SJCRH30 (cell line): ENCODE data around the gene ILRUN. TPM values are rescaled to one million over a fixed set of nuclear protein-coding genes. Genes with fewer than 3 reads are reported as not detected.
"Not testable (repeated sequence)": the region's sequence is repeated elsewhere in the genome, so short reads cannot be mapped to it uniquely, and the experiment has no call there.

Source experiments
- DNase-seq, 2 experiments: peaks; one replicate each; pipeline ENCODE4 v3.0.0-alpha.2; 2015 to 2020
- H3K27ac ChIP-seq: fragments of 250-450 bp; sonication (Bioruptor Pico); 2 replicates; pipeline ENCODE4 v1.5.1; 2020; ENCODE audit warnings: mild to moderate bottlenecking, moderate library complexity
- H3K27me3 ChIP-seq: fragments of 250-450 bp; sonication (Bioruptor Pico); 2 replicates; pipeline ENCODE4 v1.5.1; 2020; ENCODE audit warnings: mild to moderate bottlenecking, moderate library complexity
- H3K36me3 ChIP-seq: fragments of 250-450 bp; sonication (Bioruptor Pico); 2 replicates; pipeline ENCODE4 v1.5.1; 2020; ENCODE audit warnings: mild to moderate bottlenecking, moderate library complexity
- H3K4me1 ChIP-seq: fragments of 250-450 bp; sonication (Bioruptor Pico); 2 replicates; pipeline ENCODE4 v1.5.1; 2020; ENCODE audit warnings: mild to moderate bottlenecking, moderate library complexity
- H3K4me3 ChIP-seq: fragments of 250-450 bp; sonication (Bioruptor Pico); 2 replicates; pipeline ENCODE4 v1.5.1; 2020; ENCODE audit warnings: mild to moderate bottlenecking, moderate library complexity
- H3K9me3 ChIP-seq: fragments of 250-450 bp; sonication (Bioruptor Pico); replicated peaks from 2 replicates; pipeline ENCODE4 v1.5.1; 2020; ENCODE audit warnings: mild to moderate bottlenecking, moderate library complexity
- total RNA-seq: library from RNA; depleted of rRNA; stranded (reverse); fragments of >200 nt; shearing (Covaris generic); gene quantifications from 2 replicates; pipeline ENCODE4 v1.2.3, GENCODE V29; 2014; rRNA removed

Gene ILRUN
- 41.4 and 43.3 TPM in 2 replicates for total RNA-seq

- Histone ChIP-seq H3K27me3 (no peaks in the 10 kb centered on the region; the same call in 1 of the 2 replicates), H3K36me3 (no peaks in the 10 kb centered on the region), H3K27ac (peak within 1 kb of the TSS; percentile 55), H3K4me1 (peaks cover 5% of the 10 kb centered on the region; the same call in 1 of the 2 replicates), H3K4me3 (peak within 1 kb of the TSS; percentile 97), H3K9me3 (no peaks in the 10 kb centered on the region)
- peak; percentile 95 for DNase-seq
Observed at GRCh38 chr6:34696739-34697543, at the start of gene ILRUN. ILRUN (minus strand) TSS chr6:34696767; CDS start chr6:34696603, 164 bp downstream.

DNA sequence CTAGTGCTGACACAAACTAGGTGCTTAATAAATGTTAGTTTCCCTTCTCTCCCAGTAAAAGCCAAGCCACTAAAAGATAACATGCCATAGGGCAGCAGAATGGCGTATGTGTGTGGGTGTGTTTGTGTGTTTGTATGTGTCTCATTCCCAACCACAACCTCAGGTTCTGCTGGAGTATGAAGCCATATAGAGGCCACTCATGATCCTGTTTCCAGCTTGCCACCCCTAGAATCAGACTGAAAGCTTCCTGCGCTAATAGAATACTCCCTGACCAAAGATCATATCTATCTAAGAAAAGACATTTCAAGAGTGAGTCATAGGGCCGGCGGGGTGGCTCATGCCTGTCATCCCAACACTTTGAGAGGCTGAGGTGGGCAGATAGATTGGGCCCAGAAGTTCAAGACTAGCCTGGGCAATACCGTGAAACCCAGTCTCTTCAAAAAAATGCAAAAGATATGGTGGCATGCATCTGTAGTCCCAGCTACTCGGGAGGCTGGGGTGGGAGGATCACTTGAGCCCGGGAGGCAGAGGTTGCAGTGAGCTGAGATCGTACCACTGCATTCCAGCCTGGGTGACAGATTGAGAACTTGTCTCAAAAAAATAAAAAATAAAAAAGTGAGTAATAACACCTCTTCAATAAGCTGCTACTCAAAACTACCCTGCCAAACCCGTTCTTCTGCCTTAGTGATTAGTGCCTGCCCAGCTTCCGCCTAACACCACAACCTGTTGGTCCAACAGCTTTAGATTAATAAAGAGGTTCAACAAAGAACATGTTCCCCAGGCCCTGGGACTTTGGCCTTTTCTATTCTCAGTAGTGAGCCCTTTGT, 48.9 kb upstream of the ILRUN start:
- Histone ChIP-seq H3K36me3 (no peaks in the 10 kb centered on the region), H3K9me3 (no peaks in the 10 kb centered on the region), H3K4me1 (no peaks in the 10 kb centered on the region), H3K27ac (no peak overlapping the region), H3K27me3 (no peaks in the 10 kb centered on the region), H3K4me3 (no peak overlapping the region)
- DNase-seq = no peak

DNA sequence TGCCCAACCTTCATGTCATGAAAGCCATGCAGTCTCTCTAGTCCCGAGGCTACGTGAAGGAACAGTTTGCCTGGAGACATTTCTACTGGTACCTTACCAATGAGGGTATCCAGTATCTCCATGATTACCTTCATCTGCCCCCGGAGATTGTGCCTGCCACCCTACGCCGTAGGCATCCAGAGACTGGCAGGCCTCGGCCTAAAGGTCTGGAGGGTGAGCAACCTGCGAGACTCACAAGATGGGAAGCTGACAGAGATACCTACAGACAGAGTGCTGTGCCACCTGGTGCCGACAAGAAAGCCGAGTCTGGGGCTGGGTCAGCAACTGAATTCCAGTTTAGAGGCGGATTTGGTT, 47.7 kb upstream of the ILRUN start:
- not testable (repeated sequence) for H3K4me1 ChIP-seq, H3K27ac ChIP-seq, H3K4me3 ChIP-seq, H3K9me3 ChIP-seq, H3K36me3 ChIP-seq, DNase-seq, H3K27me3 ChIP-seq

GRCh38 chr6:34743625-34744293, 47.2 kb upstream of the ILRUN start:
- no peak for DNase-seq
- H3K36me3 ChIP-seq = no peaks in the 10 kb centered on the region
- H3K4me1 ChIP-seq = no peaks in the 10 kb centered on the region
- no peaks in the 10 kb centered on the region for H3K27me3 ChIP-seq
- no peaks in the 10 kb centered on the region for H3K9me3 ChIP-seq
- H3K27ac ChIP-seq = no peak overlapping the region
- H3K4me3 ChIP-seq = no peak overlapping the region

- no peaks in the 10 kb centered on the region for H3K9me3 ChIP-seq
- H3K4me3 ChIP-seq = no peak overlapping the region
- no peak overlapping the region for H3K27ac ChIP-seq
- H3K36me3 ChIP-seq = no peaks in the 10 kb centered on the region
- no peak for DNase-seq
- H3K27me3 ChIP-seq = no peaks in the 10 kb centered on the region
- H3K4me1 ChIP-seq = no peaks in the 10 kb centered on the region
Observed at GRCh38 chr6:34742094-34742493, 45.5 kb upstream of the ILRUN start.

GRCh38 chr6:34736823-34737222, 40.3 kb upstream of the ILRUN start:
- no peak overlapping the region for H3K4me3 ChIP-seq
- H3K4me1 ChIP-seq = no peaks in the 10 kb centered on the region
- H3K27me3 ChIP-seq = no peaks in the 10 kb centered on the region
- H3K36me3 ChIP-seq = no peaks in the 10 kb centered on the region
- no peak for DNase-seq
- no peaks in the 10 kb centered on the region for H3K9me3 ChIP-seq
- H3K27ac ChIP-seq = no peak overlapping the region

- Histone ChIP-seq H3K9me3 (no peaks in the 10 kb centered on the region), H3K36me3 (no peaks in the 10 kb centered on the region), H3K27ac (no peak overlapping the region), H3K4me1 (peaks cover 15% of the 10 kb centered on the region), H3K27me3 (no peaks in the 10 kb centered on the region), H3K4me3 (no peak overlapping the region)
- no peak for DNase-seq
Observed at GRCh38 chr6:34731393-34732060, 35.0 kb upstream of the ILRUN start.

GRCh38 chr6:34729631-34730470, 33.3 kb upstream of the ILRUN start:
- H3K36me3 ChIP-seq = no peaks in the 10 kb centered on the region
- peak; percentile 99 for DNase-seq
- no peak overlapping the region for H3K4me3 ChIP-seq
- no peaks in the 10 kb centered on the region for H3K9me3 ChIP-seq
- peak overlapping the region; percentile 62 for H3K27ac ChIP-seq
- H3K4me1 ChIP-seq = peaks cover 15% of the 10 kb centered on the region
- H3K27me3 ChIP-seq = no peaks in the 10 kb centered on the region

GRCh38 chr6:34726055-34726454, 29.5 kb upstream of the ILRUN start:
- DNase-seq = no peak
- no peaks in the 10 kb centered on the region for H3K9me3 ChIP-seq
- H3K27me3 ChIP-seq = no peaks in the 10 kb centered on the region

DNA sequence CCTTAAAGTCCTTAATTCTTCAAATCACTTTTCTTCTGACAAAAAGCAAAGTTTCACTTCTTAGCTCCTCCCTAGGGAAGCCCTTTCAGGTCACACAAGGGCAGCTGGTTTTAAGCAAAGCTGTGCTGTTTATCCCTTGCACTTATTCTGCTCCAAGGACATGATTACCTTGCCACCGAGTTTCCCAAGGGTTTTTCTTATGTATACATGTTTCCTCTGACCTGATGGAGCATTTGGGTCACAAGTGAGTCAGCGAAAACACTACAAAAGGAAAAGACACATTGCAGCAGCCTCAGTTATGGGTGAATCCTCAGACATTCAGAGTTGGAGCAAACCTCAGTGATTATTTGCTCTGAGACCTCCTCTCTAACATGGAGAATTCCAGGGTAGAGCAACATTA, 26.6 kb upstream of the ILRUN start:
- Histone ChIP-seq H3K27ac (no peak overlapping the region), H3K9me3 (no peaks in the 10 kb centered on the region), H3K4me3 (no peak overlapping the region), H3K27me3 (no peaks in the 10 kb centered on the region), H3K4me1 (peaks cover 4% of the 10 kb centered on the region; the same call in 1 of the 2 replicates), H3K36me3 (no peaks in the 10 kb centered on the region)
- no peak for DNase-seq

More at GRCh38 chr6:34726055-34726454, 29.5 kb upstream of the ILRUN start:
- no peaks in the 10 kb centered on the region for H3K36me3 ChIP-seq
- no peak overlapping the region for H3K4me3 ChIP-seq
- no peak overlapping the region for H3K27ac ChIP-seq
- H3K4me1 ChIP-seq = peaks cover 19% of the 10 kb centered on the region

DNA sequence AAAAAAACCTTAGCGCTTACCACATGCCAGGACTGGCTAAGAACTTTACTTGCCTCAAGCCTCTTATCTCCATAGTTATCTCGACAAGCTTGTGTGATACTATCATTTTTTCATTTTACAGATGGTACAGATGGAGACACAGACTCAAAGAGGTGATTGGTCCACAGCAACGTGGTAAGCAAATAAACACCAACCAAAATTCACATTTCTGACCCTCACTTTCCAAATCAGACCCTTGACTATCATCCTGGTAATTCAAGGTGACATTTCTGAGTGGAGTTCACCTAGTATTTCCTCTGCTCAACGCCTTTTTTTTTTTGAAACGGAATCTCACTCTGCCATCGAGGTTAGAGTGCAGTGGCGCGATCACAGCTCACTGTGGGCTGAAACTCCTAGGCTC, 25.9 kb upstream of the ILRUN start:
- H3K4me1 ChIP-seq = peaks cover 7% of the 10 kb centered on the region; the same call in 1 of the 2 replicates
- no peak overlapping the region for H3K4me3 ChIP-seq
- DNase-seq = no peak
- H3K9me3 ChIP-seq = no peaks in the 10 kb centered on the region
- no peak overlapping the region for H3K27ac ChIP-seq
- H3K36me3 ChIP-seq = no peaks in the 10 kb centered on the region
- H3K27me3 ChIP-seq = no peaks in the 10 kb centered on the region

- H3K36me3 ChIP-seq, H3K4me1 ChIP-seq, H3K9me3 ChIP-seq, H3K27me3 ChIP-seq: not testable (repeated sequence)
- H3K4me3 ChIP-seq = peak overlapping the region; percentile 42
- peak; percentile 14 to 28 for DNase-seq
- peak overlapping the region; percentile 40 for H3K27ac ChIP-seq
Observed at GRCh38 chr6:34720160-34720559, 23.6 kb upstream of the ILRUN start.

GRCh38 chr6:34719646-34720045, 23.1 kb upstream of the ILRUN start:
- peak in 1 of 2 experiments; percentile 36 for DNase-seq
- not testable (repeated sequence) for H3K4me1 ChIP-seq, H3K27me3 ChIP-seq, H3K9me3 ChIP-seq, H3K36me3 ChIP-seq
- Histone ChIP-seq H3K4me3 (peak overlapping the region; percentile 42), H3K27ac (peak overlapping the region; percentile 40)

DNA sequence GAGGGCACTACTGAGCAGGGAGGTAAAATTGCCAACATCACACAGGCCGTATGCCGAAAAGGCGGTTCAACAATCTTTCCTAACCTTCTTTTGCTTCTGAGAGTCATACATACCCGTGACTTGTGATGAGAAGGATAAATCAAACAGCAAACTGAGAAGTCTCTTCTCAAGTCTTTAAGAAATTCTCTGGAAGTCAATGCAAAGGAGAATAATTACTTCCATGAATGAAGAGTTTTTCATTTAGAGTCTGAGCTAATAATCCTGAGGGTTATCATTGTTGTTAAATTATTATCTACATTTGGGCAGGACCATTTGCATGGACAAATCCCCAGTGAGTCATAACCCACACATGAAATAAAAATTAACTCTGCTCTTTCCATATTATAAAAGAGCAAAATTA, 22.4 kb upstream of the ILRUN start:
- Histone ChIP-seq H3K4me1 (peaks cover 10% of the 10 kb centered on the region; the same call in 1 of the 2 replicates), H3K36me3 (no peaks in the 10 kb centered on the region), H3K27ac (no peak overlapping the region), H3K4me3 (no peak overlapping the region), H3K9me3 (no peaks in the 10 kb centered on the region), H3K27me3 (no peaks in the 10 kb centered on the region)
- DNase-seq = no peak
